Tibial nerve (tissue), 3 donors: ENCODE results near the gene DYRK1A.

Experiments
- POLR2A ChIP-seq, 2 donors: fragments of 450-650 bp; IDR thresholded peaks; one replicate each; pipeline ENCODE4 v1.6.1; 2017; ENCODE audit warnings: antibody characterized with exemption in 2 of 2, mild to moderate bottlenecking in 2 of 2, moderate library complexity in 2 of 2
- TF ChIP-seq, protein P1 (sequence below), 5 experiments: fragments of 200-600 bp in 3 of 5; fragments of 450-650 bp in 2 of 5; sonication (generic) in 3 of 5; IDR thresholded peaks; one replicate each; pipeline ENCODE4 v1.5.1; 2016 to 2019; ENCODE audit warnings: antibody characterized with exemption in 5 of 5, mild to moderate bottlenecking in 3 of 5, moderate library complexity in 2 of 5

- TF ChIP-seq, protein P1, sequence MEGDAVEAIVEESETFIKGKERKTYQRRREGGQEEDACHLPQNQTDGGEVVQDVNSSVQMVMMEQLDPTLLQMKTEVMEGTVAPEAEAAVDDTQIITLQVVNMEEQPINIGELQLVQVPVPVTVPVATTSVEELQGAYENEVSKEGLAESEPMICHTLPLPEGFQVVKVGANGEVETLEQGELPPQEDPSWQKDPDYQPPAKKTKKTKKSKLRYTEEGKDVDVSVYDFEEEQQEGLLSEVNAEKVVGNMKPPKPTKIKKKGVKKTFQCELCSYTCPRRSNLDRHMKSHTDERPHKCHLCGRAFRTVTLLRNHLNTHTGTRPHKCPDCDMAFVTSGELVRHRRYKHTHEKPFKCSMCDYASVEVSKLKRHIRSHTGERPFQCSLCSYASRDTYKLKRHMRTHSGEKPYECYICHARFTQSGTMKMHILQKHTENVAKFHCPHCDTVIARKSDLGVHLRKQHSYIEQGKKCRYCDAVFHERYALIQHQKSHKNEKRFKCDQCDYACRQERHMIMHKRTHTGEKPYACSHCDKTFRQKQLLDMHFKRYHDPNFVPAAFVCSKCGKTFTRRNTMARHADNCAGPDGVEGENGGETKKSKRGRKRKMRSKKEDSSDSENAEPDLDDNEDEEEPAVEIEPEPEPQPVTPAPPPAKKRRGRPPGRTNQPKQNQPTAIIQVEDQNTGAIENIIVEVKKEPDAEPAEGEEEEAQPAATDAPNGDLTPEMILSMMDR (IDR thresholded peaks at IDR 0.05): no peak
- TF ChIP-seq POLR2A (IDR thresholded peaks at IDR 0.05): no peak
These were observed 188.2 kb downstream of the DYRK1A start for GRCh38 chr21:37554661-37555379.
